ENCODE measurements around the gene SKIDA1.

SKIDA1 gene

GRCh38 chr10:21492421-21492820 lies 33.1 kb downstream of the SKIDA1 start:
- POLR2A ChIA-PET: interaction anchor here (1.0 kb wide), 1 partner anchor 157 kb away, joined by 3 read pairs; no protein-coding TSS in a partner anchor
- H3K4me1 ChIP-seq (ENCODE audit: control insufficient read depth, insufficient read depth, low read length): peaks cover 9% of the 10 kb centered on the region
- CTCF ChIA-PET: interaction anchor here (0.6 to 1.2 kb wide), 3 partner anchors 213 to 1258 kb away, joined by 3 to 6 read pairs (median 3); no protein-coding TSS in a partner anchor
- TF ChIP-seq SP7 (tag by site-specific recombination; IDR thresholded peaks at IDR 0.05) (no peak), ZNF660 (tag by site-specific recombination; IDR thresholded peaks at IDR 0.05) (no peak), GFI1B (tag by site-specific recombination; IDR thresholded peaks at IDR 0.05) (no peak), ZNF830 (tag by site-specific recombination; IDR thresholded peaks at IDR 0.05; ENCODE audit: low read depth) (no peak), TRIM28 (IDR thresholded peaks at IDR 0.05; ENCODE audit: borderline replicate concordance, low read length) (no peak), ZNF174 (tag by site-specific recombination; IDR thresholded peaks at IDR 0.05) (no peak), ZBTB6 (tag by site-specific recombination; IDR thresholded peaks at IDR 0.05) (no peak), ZNF837 (tag by site-specific recombination; IDR thresholded peaks at IDR 0.05) (no peak), ZFP37 (tag by site-specific recombination; IDR thresholded peaks at IDR 0.05) (no peak), ZNF354C (tag by site-specific recombination; IDR thresholded peaks at IDR 0.05; ENCODE audit: borderline replicate concordance, low read depth) (no peak), ZNF549 (tag by site-specific recombination; IDR thresholded peaks at IDR 0.05) (no peak)
- TF ChIP-seq, protein P1, sequence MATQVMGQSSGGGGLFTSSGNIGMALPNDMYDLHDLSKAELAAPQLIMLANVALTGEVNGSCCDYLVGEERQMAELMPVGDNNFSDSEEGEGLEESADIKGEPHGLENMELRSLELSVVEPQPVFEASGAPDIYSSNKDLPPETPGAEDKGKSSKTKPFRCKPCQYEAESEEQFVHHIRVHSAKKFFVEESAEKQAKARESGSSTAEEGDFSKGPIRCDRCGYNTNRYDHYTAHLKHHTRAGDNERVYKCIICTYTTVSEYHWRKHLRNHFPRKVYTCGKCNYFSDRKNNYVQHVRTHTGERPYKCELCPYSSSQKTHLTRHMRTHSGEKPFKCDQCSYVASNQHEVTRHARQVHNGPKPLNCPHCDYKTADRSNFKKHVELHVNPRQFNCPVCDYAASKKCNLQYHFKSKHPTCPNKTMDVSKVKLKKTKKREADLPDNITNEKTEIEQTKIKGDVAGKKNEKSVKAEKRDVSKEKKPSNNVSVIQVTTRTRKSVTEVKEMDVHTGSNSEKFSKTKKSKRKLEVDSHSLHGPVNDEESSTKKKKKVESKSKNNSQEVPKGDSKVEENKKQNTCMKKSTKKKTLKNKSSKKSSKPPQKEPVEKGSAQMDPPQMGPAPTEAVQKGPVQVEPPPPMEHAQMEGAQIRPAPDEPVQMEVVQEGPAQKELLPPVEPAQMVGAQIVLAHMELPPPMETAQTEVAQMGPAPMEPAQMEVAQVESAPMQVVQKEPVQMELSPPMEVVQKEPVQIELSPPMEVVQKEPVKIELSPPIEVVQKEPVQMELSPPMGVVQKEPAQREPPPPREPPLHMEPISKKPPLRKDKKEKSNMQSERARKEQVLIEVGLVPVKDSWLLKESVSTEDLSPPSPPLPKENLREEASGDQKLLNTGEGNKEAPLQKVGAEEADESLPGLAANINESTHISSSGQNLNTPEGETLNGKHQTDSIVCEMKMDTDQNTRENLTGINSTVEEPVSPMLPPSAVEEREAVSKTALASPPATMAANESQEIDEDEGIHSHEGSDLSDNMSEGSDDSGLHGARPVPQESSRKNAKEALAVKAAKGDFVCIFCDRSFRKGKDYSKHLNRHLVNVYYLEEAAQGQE (tag by site-specific recombination; IDR thresholded peaks at IDR 0.05): no peak
- TF ChIP-seq, protein P2, sequence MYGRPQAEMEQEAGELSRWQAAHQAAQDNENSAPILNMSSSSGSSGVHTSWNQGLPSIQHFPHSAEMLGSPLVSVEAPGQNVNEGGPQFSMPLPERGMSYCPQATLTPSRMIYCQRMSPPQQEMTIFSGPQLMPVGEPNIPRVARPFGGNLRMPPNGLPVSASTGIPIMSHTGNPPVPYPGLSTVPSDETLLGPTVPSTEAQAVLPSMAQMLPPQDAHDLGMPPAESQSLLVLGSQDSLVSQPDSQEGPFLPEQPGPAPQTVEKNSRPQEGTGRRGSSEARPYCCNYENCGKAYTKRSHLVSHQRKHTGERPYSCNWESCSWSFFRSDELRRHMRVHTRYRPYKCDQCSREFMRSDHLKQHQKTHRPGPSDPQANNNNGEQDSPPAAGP (tag by site-specific recombination; IDR thresholded peaks at IDR 0.05): no peak
- TF ChIP-seq, protein P3, sequence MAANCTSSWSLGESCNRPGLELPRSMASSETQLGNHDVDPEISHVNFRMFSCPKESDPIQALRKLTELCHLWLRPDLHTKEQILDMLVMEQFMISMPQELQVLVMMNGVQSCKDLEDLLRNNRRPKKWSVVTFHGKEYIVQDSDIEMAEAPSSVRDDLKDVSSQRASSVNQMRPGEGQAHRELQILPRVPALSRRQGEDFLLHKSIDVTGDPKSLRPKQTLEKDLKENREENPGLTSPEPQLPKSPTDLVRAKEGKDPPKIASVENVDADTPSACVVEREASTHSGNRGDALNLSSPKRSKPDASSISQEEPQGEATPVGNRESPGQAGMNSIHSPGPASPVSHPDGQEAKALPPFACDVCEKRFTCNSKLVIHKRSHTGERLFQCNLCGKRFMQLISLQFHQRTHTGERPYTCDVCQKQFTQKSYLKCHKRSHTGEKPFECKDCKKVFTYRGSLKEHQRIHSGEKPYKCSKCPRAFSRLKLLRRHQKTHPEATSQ (tag by site-specific recombination; IDR thresholded peaks at IDR 0.05): no peak
- H3K9me3 ChIP-seq (ENCODE audit: control insufficient read depth, insufficient read depth, low read depth, low read length): no peaks in the 10 kb centered on the region
- no peak overlapping the region for H3K27ac ChIP-seq (ENCODE audit: extremely low read depth, low read depth, low read length)
- no peaks in the 10 kb centered on the region for H3K36me3 ChIP-seq (ENCODE audit: control insufficient read depth in 2 of 2, insufficient read depth in 1 of 2, low read length in 2 of 2)
- H3K4me3 ChIP-seq (ENCODE audit: low read depth, low read length): no peak overlapping the region

- ChIA-PET CTCF (interaction anchor here (0.6 kb wide), 2 partner anchors 414 to 445 kb away, joined by 3 read pairs; no protein-coding TSS in a partner anchor), POLR2A (no interaction called here)
- no peak overlapping the region for H3K27ac ChIP-seq (ENCODE audit: extremely low read depth, low read depth, low read length)
- peaks cover 9% of the 10 kb centered on the region for H3K4me1 ChIP-seq (ENCODE audit: control insufficient read depth, insufficient read depth, low read length)
- no peaks in the 10 kb centered on the region for H3K9me3 ChIP-seq (ENCODE audit: control insufficient read depth, insufficient read depth, low read depth, low read length)
- no peaks in the 10 kb centered on the region for H3K36me3 ChIP-seq (ENCODE audit: control insufficient read depth in 2 of 2, insufficient read depth in 1 of 2, low read length in 2 of 2)
- no peak overlapping the region for H3K4me3 ChIP-seq (ENCODE audit: low read depth, low read length)
- no peak for TF ChIP-seq WT1 (tag by site-specific recombination; IDR thresholded peaks at IDR 0.05)
- TF ChIP-seq HOXA7 (CRISPR knock-in tag; IDR thresholded peaks at IDR 0.05; ENCODE audit: borderline replicate concordance): no peak
- TF ChIP-seq, protein P4, sequence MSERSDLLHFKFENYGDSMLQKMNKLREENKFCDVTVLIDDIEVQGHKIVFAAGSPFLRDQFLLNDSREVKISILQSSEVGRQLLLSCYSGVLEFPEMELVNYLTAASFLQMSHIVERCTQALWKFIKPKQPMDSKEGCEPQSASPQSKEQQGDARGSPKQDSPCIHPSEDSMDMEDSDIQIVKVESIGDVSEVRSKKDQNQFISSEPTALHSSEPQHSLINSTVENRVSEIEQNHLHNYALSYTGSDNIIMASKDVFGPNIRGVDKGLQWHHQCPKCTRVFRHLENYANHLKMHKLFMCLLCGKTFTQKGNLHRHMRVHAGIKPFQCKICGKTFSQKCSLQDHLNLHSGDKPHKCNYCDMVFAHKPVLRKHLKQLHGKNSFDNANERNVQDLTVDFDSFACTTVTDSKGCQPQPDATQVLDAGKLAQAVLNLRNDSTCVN (tag by site-specific recombination; optimal IDR thresholded peaks at IDR 0.05): no peak
- TF ChIP-seq, protein P5, sequence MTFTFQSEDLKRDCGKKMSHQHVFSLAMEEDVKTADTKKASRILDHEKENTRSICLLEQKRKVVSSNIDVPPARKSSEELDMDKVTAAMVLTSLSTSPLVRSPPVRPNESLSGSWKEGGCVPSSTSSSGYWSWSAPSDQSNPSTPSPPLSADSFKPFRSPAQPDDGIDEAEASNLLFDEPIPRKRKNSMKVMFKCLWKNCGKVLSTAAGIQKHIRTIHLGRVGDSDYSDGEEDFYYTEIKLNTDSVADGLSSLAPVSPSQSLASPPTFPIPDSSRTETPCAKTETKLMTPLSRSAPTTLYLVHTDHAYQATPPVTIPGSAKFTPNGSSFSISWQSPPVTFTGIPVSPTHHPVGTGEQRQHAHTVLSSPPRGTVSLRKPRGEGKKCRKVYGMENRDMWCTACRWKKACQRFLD (tag by site-specific recombination; IDR thresholded peaks at IDR 0.05): no peak
- no peak for TF ChIP-seq ZNF521 (tag by site-specific recombination; IDR thresholded peaks at IDR 0.05)
- TF ChIP-seq, protein P6, sequence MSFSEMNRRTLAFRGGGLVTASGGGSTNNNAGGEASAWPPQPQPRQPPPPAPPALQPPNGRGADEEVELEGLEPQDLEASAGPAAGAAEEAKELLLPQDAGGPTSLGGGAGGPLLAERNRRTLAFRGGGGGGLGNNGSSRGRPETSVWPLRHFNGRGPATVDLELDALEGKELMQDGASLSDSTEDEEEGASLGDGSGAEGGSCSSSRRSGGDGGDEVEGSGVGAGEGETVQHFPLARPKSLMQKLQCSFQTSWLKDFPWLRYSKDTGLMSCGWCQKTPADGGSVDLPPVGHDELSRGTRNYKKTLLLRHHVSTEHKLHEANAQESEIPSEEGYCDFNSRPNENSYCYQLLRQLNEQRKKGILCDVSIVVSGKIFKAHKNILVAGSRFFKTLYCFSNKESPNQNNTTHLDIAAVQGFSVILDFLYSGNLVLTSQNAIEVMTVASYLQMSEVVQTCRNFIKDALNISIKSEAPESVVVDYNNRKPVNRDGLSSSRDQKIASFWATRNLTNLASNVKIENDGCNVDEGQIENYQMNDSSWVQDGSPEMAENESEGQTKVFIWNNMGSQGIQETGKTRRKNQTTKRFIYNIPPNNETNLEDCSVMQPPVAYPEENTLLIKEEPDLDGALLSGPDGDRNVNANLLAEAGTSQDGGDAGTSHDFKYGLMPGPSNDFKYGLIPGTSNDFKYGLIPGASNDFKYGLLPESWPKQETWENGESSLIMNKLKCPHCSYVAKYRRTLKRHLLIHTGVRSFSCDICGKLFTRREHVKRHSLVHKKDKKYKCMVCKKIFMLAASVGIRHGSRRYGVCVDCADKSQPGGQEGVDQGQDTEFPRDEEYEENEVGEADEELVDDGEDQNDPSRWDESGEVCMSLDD (tag by site-specific recombination; IDR thresholded peaks at IDR 0.05): no peak
- no peak for TF ChIP-seq KLF16 (tag by site-specific recombination; IDR thresholded peaks at IDR 0.05)
- TF ChIP-seq, protein P7, sequence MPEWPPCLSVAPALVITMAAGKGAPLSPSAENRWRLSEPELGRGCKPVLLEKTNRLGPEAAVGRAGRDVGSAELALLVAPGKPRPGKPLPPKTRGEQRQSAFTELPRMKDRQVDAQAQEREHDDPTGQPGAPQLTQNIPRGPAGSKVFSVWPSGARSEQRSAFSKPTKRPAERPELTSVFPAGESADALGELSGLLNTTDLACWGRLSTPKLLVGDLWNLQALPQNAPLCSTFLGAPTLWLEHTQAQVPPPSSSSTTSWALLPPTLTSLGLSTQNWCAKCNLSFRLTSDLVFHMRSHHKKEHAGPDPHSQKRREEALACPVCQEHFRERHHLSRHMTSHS (tag by site-specific recombination; IDR thresholded peaks at IDR 0.05): no peak
Measured at GRCh38 chr10:21490711-21491105, 34.8 kb downstream of the SKIDA1 start.
